Measurements from ENCODE around the gene ANAPC15.
A peak's percentile ranks its signal among the peaks of the same experiment; 100 is the strongest.
"Not testable (repeated sequence)": the region's sequence is repeated elsewhere in the genome, so short reads cannot be mapped to it uniquely, and the experiment has no call there.

The ANAPC15 gene

DNA sequence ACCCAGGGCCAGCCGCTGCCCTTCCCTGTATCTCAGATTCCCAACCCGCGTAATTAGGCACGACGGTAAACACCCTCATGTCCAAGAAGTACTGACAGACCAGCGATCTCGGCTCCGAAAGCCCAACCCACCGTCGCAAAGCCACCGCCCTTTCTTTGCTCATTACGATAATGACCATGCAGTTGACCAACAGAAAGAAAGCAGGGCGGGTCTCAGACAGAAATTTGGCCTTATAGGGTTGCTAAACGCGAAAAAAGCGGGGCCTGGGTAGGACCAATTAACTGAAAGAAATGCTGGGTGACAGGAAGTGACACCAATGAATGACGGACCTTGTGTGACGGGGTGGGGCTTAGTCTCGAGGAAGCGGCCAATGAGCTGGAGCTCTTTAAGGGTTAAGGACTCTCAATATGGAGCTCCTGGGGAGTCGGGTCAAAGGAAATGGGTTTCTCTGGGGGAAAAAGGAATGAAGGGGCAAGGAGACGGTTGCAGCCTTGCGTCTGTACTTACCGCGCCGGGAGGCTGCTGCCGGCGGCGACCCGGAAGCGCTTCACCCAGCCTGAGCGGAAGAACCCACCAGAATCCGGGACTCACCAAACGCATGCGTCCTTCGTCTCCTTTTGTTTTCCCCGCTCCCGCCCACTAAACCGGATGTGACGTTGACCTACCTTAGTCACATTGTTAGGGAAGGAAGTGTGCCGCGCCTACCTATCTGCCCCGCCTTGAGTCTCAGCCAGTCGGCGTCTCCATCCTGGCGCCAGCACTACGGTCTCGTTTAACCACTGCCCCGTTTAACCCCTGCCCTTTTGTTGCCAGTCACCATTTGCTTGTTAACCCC lies at the start of gene ANAPC15:
Gene ANAPC15 (minus strand): TSS at position 553 of the 835 bp plus-strand sequence. CDS start 1,419 bp downstream, outside the sequence.
- DNase-seq (ENCODE audit: low spot score), result peak; percentile 99

DNA sequence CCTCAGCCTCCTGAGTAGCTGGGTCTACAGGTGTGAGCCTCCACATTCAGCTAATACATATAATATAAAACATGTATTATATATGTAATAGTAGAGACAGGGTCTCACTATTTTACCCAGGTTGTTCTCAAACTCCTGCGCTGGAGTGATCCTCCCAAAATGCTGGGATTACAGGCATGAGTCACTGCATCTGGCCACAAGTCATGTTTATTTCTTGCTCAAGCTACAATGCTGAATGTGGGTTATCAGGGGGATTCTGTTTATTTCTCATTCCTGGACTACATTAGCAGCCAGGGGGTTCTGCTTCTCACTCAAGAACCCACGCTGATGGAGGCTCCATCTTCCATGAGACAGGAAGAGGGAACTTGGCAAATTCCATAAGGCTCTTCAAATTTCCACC lies 47.8 kb upstream of the ANAPC15 start:
- no peak for DNase-seq (ENCODE audit: low spot score)

DNA sequence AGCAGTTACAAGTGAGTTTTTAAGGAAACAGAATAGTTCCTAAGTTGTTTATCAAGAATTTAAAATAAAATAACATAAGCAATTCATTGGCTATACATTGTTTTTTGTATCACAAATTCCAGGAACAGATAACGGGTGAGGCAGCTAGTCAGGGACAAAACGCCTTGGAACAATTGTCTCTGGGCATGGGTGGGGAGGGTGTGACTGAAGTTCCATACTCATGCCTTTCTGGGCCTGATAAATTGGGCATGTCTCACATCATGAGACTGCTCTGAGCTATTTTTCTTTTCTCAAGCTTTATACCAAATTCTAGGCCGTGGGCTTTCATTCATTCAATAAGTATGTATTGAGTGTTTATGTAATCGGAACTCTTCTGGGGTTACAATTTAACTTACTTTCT lies 44.6 kb upstream of the ANAPC15 start:
- DNase-seq (ENCODE audit: low spot score), result no peak

DNA sequence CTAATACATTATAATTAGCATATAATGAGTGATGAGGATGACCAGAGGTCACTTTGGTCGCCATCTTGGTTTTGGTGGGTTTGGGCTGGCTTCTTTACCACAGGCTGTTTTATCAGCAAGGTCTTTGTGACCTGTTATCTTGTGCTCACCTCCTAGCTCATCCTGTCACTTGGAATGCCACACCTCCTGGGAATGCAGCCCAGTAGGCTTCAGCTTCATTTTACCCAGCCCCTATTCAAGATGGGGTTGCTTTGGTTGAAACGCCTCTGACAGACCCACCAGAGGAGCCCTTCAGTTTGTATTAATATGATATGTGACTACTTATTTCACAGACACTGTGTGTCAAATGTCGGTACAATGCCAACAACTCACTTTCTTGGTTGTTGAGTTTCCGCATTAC lies 43.3 kb upstream of the ANAPC15 start:
- no peak for DNase-seq (ENCODE audit: low spot score)

DNA sequence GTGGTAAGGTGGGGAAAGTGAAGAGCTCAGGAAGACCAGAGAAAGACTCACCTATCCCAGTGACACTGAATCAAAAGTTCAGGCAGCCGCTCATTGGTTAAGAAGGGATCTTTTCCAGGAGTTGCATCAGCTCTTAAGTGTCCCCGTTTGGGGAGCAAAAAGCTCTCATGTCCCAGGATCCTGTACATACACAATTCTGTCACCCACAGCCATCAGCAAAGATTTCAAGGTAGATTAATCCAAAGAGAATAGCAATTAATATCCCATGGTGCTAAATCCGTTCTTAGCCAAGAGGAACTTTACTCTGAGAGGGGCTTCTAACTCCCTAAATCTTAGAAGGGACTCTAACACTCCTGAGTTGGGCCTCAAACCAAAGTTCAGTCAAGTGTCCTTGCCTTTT lies 42.3 kb upstream of the ANAPC15 start:
- no peak for DNase-seq (ENCODE audit: low spot score)

DNA sequence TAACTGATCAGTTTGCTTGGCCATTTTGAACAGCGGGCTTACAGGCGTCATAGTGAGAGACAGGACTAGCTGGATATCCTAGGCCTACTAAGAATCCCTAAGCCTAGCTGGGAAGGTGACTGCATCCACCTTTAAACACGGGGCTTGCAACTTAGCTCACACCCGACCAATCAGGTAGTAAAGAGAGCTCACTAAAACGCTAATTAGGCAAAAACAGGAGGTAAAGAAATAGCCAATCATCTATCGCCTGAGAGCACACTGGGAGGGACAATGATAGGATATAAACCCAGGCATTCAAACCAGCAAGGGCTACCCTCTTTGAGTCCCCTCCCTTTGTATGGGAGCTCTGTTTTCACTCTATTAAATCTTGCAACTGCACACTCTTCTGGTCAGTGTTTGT lies 41.4 kb upstream of the ANAPC15 start:
- not testable (repeated sequence) for DNase-seq (ENCODE audit: low spot score)

DNA sequence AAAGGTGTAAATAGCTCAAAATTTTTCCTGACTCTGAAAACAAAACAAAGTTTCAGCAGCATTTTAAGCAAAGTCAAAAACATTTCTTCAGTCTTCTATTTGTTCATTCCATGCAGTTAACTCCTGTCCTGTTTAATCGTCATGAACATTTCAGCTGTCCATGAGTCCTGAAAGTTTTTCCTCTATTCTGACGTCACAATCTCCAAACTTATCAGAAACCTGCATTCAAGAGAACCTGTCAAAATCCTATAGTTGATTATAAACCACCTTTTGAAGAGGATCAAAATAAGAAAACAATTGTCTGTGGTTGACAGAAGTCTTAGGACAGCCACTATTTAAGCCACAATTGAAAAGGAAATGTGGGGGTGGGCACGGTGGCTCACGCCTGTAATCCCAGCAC lies 38.4 kb upstream of the ANAPC15 start:
- DNase-seq (ENCODE audit: low spot score), result no peak

DNA sequence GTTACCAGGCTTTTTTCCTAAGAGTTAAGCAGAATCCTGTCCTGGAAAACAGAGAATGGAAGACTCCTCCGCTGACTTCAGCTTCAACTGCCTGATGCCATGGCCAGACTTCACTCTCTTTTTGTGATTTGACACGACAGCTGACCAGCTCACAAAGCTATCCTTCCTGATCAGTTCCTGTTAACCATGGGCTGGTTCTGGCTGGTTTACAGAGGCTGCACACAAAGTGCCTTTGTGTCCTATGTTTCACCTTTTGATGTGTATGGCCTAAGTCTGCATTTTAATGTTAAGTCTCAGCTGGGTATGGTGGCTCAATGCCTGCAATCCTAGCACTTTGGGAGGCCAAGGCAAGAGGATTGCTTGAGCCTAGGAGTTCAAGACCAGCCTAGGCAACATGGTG lies 34.1 kb upstream of the ANAPC15 start:
- no peak for DNase-seq (ENCODE audit: low spot score)

DNA sequence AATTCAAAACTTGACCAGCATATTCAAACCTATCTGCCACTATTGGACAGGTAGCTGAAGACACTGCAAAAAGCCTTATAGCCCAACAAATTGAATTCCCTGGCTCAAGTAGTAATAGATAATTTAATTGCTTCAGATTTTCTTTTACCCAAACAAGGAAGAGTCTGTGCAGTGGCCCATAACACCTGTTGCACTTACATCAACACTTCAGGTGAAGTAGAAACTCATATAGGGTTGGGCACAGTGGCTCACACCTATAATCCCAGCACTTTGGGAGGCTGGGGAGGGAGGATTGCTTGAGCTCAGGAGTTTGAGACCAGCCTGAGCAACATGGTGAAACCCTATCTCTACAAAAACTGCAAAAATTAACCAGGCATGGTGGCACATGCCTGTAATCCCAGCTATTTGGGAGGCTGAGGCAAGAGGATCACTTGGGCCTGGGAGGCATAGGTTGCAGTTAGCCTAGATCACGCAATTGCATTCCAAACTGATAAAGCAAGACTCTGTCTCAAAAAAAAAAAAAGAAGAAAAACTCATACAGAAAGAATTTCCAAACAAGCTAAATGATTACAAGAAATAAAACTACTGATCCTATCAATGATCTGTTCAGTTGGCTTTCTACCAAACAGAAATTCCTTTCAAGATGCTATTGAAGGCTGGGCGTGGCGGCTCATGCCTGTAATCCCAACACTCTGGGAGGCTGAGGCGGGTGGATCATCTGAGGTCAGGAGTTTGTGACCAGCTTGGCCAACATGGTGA lies 32.5 kb upstream of the ANAPC15 start:
- no peak for DNase-seq (ENCODE audit: low spot score)

DNA sequence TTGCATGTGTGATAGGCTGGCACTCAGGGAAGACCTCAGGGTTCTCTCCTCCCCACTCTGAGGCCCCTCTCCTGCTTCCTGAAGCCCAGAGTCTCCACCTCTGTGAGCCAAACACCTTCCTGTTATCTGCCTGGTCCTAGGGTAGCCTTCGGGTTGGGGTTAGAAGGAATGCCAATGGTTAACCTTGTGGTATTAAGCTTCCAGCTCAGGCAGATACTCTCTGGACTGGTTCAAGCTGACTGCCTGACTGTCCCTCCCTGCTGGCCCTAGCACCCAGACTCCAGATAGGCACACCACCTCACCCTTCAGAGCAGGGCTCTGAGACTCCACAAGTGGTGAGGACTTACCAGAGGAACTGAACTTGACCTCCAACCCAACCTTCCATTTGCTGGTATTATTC lies 30.0 kb upstream of the ANAPC15 start:
- not testable (repeated sequence) for DNase-seq (ENCODE audit: low spot score)

DNA sequence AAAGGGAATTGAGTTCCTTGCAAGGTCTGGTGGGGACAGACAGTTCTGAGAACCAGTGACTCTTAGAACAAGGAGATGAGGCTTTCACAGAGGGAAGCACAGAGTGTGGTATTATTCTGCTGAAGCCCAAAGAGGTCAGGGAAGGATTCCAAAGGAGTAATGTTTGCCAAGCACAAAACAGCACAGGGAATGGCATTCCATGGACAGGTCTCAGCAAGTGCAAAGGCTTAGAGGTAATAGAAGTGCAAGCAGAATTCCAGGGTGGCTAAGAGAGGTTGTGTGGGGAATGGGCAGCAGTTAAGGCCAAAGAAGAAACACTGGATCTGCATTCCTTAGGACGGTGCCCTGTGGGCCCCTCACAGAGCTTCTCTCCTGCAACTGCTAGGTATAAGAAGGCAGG lies 29.6 kb upstream of the ANAPC15 start:
- DNase-seq (ENCODE audit: low spot score), result not testable (repeated sequence)

DNA sequence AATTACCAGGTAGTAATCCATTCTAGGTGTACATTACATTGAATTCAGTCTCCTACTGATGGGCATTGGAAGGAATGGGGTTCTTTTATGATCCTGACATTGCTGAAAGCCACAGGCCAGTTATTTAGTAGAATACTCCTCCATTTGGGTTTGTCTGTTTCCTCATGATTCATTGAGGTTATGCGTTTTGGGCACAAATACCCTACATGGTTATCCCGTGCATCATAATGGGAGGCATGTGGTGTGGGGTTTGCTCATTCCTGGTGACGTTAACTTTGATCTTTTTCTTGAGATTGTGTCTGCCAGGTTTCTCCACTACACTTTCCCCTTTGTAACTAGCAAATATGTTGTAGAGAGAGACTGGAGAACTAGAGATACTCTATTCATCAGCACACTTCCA lies 28.6 kb upstream of the ANAPC15 start:
- DNase-seq (ENCODE audit: low spot score), result no peak

DNA sequence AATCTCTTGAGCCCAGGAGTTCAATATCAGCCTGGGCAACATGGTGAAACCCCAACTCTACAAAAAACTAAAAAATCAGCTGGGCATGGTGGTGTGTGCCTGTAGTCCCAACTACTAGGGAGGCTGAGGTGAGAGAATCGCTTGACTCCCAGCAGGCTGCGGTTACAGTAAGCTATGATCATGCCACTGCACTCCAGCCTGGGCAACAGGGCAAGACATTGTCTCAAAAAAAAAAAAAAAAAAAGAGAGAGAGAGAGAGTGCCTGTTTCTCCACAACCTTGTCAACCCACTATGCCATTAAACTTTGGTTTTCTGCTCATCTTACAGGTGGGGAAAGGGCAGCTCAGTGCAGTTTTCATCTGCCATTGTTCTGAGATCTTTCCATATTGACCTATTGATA lies 28.2 kb upstream of the ANAPC15 start:
- no peak for DNase-seq (ENCODE audit: low spot score)

DNA sequence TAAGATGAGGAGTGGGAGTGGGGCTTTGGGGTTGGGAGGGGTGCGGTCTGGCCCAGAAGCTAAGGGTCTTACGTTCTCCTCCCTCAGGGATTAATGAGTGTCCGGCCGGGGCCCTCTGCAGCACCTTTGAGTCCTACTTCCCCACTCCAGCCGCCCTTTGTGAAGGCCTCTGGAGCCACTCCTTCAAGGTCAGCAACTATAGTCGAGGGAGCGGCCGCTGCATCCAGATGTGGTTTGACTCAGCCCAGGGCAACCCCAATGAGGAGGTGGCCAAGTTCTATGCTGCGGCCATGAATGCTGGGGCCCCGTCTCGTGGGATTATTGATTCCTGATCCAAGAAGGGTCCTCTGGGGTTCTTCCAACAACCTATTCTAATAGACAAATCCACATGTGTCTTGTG lies 27.0 kb upstream of the ANAPC15 start:
- no peak for DNase-seq (ENCODE audit: low spot score)

DNA sequence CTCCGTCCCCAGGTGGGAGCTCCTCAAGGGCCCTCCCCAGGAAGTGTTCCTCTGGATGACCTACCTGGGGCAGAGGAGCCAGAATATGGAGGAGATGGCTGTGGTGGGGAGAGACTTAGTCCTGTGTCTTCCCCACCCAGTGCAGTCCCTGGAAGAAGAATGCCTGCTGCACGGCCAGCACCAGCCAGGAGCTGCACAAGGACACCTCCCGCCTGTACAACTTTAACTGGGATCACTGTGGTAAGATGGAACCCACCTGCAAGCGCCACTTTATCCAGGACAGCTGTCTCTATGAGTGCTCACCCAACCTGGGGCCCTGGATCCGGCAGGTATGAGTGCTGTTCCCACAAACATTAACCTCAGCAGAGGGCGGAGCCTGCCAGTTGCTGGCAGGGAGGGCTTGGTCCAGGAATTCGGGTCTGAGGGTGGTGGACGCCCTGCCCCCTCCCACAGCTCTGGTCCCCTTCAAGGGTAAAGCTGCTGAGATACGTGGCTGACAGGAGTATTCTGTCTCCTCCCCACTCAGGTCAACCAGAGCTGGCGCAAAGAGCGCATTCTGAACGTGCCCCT lies 26.4 kb upstream of the ANAPC15 start:
- DNase-seq (ENCODE audit: low spot score), result no peak

DNA sequence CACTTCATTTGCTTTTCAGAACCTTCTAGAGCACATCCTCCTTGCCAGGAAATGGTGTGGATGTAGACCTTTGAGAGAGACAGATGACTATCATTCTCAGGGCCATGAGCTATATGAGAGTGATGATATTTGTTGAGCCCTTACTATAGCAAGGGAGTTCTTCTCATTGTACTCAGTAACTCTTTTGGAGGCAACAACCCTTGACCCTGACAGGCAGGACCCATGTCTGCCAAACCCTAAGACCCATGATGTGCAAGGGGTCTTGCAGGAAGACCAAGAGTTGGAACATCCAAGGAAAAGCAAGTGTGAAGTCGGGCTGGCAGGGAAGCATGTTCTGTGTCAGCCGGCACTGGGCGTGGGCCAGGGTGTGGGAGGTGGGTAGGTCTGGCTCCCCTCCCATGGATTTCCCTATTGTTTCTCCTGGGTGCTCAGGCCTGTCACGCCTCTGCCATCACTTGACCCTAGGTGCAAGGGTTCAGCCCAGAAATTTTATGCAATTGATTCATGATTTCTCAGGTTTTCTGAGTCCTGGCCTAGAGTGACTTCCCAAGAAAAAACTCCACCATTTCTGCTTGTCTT lies 24.3 kb upstream of the ANAPC15 start:
- DNase-seq (ENCODE audit: low spot score), result no peak

DNA sequence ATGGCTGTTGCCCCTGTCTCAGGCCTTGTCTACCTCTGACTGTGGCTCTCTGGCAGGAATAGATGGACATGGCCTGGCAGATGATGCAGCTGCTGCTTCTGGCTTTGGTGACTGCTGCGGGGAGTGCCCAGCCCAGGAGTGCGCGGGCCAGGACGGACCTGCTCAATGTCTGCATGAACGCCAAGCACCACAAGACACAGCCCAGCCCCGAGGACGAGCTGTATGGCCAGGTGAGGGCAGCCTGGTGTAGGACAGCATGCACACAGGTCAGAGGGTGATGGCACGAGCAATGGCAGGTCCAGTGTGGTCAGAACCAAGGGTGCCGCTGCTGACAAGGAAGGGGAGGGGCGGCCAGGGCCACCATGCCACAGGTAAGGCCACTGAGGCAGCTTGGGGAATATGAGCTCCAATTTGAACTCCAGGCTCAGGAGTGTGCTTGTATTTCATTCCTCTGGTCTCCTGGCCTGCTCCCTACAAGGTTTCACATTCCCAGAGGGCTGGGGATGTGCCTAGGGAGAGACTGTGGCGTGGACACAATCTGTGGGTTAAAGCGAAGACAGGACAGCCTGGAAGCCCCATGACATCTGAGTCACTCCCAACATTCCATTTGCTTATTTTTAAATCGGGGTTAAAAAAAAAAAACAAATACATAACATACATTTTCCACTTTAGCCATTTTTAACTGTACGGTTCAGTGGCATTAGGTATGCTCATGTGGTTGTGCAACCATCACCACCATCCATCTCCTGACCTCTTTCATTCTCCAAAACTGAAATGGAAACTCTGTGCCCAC lies 23.6 kb upstream of the ANAPC15 start:
- DNase-seq (ENCODE audit: low spot score), result no peak

DNA sequence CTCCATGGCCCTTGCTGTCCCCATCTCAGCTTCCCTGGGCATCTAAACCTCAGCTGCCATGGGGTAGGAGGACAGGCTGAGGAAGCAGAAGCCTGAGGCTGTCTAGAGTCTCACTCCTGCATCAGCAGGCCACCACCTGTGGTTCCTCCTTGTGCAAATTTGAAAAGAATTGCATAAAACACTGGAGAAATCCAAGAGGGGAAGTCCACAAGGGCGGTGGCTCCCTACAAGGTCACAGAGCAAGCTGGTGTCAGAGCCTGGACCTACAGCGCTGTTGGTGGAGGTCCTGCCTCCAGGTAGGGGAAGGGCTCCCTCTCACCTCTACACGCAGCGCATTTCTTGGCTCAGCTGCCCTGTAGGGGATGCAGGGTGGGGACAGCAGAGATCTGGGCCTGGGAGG lies 23.0 kb upstream of the ANAPC15 start, which contains the start of gene FOLR3:
Gene FOLR3 (plus strand): TSS at position 253 of the 400 bp plus-strand sequence. CDS start 228 bp downstream, outside the sequence.
- DNase-seq (ENCODE audit: low spot score), result not testable (repeated sequence)

DNA sequence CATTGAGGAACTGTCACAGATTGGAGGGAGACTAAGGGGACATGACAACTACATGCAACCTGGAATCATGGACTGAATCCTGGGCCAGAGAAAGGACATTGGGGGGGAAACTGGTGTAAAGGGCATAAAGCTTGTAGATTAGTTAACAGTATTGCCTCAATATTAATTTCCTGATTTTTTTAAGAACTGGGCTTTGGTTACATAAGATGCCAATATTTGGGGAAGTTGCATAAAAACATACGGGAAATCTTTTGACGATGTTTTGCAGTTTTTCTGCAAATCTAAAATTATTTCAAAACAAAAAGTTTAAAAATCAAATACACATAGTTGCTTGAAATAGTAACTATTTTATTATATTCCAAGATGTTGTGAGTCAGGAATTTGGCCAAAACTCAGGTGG lies 20.2 kb upstream of the ANAPC15 start:
- DNase-seq (ENCODE audit: low spot score), result no peak

DNA sequence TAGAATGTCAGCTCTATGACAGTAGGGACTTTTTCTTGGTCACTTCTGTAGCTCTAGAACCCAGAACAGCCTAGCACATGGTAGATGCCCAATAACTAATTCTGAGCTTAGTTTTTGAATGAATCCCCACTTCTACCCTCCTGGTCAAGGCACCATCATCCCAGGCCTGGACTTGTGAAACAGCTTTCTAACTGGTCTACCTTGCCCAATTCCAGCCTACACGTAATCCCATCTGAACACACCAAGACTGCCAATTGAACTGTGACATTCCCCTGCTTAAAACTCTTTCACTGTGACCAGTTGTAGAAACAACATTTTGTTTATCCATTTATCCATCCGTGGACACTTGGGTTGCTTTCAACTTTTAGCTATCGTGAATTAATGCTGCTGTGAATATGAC lies 16.9 kb upstream of the ANAPC15 start:
- no peak for DNase-seq (ENCODE audit: low spot score)

DNA sequence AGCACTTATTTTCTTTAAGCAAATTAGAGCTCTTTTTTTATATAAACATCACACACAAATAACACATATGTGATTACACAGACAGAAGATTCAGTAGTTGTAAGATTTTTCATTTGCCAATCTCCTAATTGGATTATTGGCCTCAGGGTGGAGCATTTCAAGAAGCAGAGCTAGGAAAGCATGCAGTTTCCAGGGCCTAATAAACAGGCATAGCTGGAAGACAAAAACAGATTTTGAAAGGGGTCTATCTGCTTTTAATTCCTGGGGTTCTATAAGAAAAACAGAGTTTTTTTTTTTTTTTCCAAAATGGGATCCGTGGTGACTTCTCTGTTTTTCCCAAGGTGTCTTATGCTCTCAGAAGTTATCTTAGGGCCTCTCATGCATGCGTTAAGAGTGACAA lies 15.4 kb upstream of the ANAPC15 start:
- DNase-seq (ENCODE audit: low spot score), result no peak

DNA sequence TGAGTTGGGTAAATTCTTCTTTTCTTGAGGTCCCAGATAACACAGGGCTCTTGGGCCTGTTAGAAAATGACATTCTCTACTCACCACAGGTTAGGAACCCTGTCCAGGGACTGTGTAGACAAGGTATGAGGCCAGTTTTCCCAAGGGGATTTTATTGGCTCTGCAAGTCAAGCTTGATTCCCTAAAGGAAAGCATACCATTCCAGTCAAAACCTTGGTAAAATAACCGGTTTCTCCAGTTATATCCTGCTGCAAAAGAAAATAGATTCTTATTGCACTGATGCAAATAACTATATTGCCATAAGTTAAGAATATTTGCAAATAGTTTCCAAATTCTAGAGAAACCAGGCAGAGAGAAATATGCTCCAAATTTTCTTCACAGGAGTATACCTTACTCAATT lies 13.5 kb upstream of the ANAPC15 start:
- DNase-seq (ENCODE audit: low spot score), result no peak
